Left ventricle myocardium superior (tissue), 1 donor: ENCODE data around the gene SLC11A1. TPM values are rescaled to one million over a fixed set of nuclear protein-coding genes. Genes with fewer than 3 reads are reported as not detected.
A peak's percentile ranks its signal among the peaks of the same experiment; 100 is the strongest.

Source experiments
- ATAC-seq: fragments of 200-7000 bp; cut with Tn5 transposase; one replicate; pipeline ENCODE4 v1.9.1; 2020; ENCODE audit warnings: mild to moderate bottlenecking, moderate library complexity
- DNase-seq: peaks from one replicate; pipeline ENCODE4 v3.0.0-alpha.2; 2020
- intact Hi-C: fragments of 100-400 bp; cut with micrococcal nuclease; formaldehyde crosslinking; loops from one replicate; pipeline ENCODE4 v1.11.0; 2022
- total RNA-seq: library from RNA; stranded (reverse); fragmentation: NEBNext Ultra II Directional; extraction: Animal tissue kit (Norgen Biotek cat#: 25700); gene quantifications from one replicate; pipeline ENCODE4 v1.2.1, GENCODE V29; 2021
- donor health status: DM: no; HTN: yes; CAD: no; lungs with severe emphysema.

Gene SLC11A1
- total RNA-seq, 1 donor from 2014 or later, result 4.5 TPM

DNA sequence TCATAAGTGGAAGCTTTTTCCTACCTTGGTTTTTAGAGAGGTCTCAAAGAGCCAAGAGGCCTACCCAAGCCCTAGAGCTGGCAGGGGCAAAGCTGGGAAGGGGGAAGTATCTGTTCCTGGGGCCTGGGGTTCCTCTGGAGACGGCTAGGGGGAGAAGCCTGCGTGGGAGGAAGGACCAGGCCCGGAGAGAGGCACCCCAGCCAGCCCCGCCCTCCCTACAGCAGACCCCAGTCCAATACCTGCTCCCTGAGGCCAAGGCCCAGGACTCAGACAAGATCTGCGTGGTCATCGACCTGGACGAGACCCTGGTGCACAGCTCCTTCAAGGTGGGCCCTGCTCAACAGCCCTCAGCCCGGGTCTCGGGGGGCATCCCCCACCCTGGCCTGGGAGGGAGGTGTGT is 19.8 kb downstream of the SLC11A1 start:
- DNase-seq (no peak), ATAC-seq (no peak)
- intact Hi-C loops, result no loop called here

DNA sequence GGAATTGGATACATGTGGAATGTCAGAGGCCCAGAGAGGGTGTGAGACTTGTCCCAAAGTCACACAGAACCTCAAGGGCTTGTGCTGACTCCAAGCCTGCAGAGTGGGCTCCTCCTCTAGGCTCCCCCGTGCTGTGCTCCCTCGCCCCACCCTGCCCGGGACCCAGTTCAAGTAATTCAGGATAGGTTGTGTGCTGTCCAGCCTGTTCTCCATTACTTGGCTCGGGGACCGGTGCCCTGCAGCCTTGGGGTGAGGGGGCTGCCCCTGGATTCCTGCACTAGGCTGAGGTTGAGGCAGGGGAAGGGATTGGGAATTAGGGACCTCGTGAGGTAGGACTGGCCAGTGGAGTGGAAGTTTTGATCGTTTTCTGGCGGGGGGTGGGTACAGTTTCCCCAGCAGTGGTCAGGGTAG is 20.4 kb downstream of the SLC11A1 start:
- intact Hi-C loops, result no loop called here

DNA sequence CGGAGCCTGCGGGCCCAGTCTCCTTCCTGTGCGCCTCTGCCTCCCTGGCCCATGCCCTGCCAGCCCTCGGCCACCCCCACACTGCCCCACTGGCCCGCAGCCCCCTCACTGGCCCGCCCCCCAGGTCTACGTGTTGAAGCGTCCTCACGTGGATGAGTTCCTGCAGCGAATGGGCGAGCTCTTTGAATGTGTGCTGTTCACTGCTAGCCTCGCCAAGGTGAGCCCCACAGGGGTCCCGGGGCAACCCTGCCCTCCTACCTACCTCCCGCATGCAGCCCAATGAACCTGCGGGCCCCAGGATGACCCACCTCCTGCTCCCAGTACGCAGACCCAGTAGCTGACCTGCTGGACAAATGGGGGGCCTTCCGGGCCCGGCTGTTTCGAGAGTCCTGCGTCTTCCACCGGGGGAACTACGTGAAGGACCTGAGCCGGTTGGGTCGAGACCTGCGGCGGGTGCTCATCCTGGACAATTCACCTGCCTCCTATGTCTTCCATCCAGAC is 20.9 kb downstream of the SLC11A1 start:
- ATAC-seq, result no peak
- no peak for DNase-seq
- intact Hi-C loops, result no loop called here

More for the DNA sequence above, 20.4 kb downstream of the SLC11A1 start:
- DNase-seq (no peak), ATAC-seq (no peak)

DNA sequence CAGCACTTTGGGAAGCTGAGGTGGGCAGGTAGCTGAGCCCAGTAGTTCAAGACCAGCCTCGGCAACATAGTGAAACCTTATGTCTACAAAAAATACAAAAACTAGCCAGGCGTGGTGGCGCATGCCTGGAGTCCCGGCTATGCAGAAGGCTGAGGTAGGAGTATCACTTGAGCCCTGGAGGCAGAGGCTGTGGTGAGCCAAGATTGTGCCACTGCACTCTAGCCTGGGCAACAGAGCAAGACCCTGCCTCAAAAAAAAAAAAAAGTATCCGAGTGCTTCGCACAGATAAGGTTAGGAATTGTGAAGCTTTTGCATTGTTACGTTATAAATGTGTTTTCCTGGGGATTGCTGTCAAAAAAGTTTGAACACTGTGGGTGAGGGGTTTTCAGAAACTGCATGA is 21.7 kb downstream of the SLC11A1 start:
- no peak for DNase-seq
- no peak for ATAC-seq
- intact Hi-C loops, result no loop called here

DNA sequence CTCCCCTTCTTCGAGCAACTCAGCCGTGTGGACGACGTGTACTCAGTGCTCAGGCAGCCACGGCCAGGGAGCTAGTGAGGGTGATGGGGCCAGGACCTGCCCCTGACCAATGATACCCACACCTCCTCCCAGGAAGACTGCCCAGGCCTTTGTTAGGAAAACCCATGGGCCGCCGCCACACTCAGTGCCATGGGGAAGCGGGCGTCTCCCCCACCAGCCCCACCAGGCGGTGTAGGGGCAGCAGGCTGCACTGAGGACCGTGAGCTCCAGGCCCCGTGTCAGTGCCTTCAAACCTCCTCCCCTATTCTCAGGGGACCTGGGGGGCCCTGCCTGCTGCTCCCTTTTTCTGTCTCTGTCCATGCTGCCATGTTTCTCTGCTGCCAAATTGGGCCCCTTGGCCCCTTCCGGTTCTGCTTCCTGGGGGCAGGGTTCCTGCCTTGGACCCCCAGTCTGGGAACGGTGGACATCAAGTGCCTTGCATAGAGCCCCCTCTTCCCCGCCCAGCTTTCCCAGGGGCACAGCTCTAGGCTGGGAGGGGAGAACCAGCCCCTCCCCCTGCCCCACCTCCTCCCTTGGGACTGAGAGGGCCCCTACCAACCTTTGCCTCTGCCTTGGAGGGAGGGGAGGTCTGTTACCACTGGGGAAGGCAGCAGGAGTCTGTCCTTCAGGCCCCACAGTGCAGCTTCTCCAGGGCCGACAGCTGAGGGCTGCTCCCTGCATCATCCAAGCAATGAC is 22.4 kb downstream of the SLC11A1 start:
- ATAC-seq (no peak), DNase-seq (peak; percentile 43)
- intact Hi-C loops, result no loop called here

DNA sequence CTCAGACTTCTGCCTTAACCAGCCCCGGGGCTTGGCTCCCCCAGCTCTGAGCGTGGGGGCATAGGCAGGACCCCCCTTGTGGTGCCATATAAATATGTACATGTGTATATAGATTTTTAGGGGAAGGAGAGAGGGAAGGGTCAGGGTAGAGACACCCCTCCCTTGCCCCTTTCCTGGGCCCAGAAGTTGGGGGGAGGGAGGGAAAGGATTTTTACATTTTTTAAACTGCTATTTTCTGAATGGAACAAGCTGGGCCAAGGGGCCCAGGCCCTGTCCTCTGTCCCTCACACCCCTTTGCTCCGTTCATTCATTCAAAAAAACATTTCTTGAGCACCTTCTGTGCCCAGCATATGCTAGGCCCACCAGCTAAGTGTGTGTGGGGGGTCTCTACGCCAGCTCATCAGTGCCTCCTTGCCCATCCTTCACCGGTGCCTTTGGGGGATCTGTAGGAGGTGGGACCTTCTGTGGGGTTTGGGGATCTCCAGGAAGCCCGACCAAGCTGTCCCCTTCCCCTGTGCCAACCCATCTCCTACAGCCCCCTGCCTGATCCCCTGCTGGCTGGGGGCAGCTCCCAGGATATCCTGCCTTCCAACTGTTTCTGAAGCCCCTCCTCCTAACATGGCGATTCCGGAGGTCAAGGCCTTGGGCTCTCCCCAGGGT is 23.1 kb downstream of the SLC11A1 start:
- no peak for ATAC-seq
- no peak for DNase-seq
- intact Hi-C loops, result no loop called here

DNA sequence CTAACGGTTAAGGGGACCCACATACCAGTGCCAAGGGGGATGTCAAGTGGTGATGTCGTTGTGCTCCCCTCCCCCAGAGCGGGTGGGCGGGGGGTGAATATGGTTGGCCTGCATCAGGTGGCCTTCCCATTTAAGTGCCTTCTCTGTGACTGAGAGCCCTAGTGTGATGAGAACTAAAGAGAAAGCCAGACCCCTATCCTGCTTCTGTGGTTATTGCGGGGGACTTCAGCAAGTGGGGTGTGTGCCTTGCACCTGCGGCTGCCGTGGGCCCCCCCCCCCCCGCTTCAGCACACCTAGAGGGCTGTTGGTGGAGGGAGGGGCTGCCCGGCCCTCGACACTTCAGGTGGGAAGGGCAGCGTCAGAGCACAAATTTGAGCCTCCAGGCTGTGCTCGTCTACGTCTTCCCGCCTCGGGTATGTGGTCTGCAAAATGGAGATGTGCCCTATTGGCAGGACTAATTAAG is 23.7 kb downstream of the SLC11A1 start:
- intact Hi-C loops, result no loop called here
- ATAC-seq, result peak; percentile 1
- DNase-seq, result peak; percentile 48

DNA sequence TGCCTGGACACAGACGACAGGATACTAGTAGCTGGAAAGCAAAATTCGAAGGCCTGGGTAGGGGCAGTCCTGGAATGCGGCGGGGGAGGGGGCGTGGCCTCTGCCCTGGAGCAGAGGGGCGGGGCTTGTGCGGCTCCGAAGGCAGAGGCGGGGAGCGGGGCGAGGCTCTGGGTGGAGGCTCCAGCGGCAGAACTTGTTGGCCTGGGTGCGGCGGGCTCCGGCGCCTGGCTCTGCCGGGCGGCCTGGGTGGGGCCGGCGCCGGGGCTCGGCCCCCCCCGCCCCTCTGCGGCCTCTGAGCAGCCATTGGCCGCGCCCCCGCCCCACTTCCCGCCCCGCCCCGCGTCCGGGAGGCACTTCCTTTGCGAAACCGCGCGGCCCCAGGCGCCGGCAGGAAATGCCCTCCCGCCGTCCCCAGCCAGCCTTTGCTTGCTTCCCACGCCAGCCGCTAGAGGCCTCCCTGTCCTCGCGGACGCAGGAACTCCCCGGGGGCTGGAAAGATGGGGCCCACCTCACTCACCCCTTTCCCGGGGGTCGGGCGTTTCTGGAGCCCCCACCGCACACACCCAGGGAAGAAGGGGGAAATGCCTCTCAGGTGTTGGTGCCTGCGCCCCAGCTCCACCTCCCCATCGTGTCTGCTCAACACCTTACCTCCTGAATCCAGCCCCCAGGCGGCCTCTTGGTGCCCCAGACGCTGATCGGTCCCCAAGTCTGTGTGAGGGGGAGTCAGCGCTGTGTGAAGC is 24.3 kb downstream of the SLC11A1 start:
- peak; percentile 98 for DNase-seq
- intact Hi-C loops, result no loop called here
- peak; percentile 88 for ATAC-seq

DNA sequence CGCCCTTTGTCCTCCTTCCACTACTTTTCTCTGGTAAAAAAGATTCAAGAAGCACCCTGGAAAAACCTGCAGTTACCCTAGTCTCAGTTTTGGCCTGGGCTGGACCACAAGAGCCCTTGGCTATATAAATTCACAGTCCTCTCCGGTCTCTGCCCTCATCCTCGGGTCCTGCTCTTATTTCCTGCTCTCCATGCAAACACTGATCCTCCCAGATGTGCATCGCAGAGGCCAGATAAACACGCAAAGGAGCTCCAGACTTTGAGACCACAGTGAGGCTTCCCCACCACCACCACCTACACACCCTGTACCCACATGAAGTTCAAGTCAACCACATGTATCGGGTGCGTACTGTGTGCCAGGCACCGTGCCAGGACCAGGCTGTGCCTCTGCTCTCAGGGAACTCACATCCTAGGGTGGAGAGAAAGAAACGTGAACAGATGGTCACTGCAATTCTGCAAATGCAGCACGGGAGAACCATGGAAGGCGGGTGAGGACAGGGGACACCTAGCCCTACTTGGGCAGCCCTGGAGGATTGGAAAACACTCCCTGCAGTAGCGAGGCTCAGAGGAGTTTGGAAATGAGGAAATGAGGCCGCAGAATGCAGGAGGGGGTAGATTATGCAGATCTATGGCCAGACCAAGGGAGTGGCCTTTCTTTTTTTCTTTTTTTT is 25.0 kb downstream of the SLC11A1 start:
- intact Hi-C loops, result no loop called here
- DNase-seq, result peak; percentile 83
- ATAC-seq, result peak; percentile 27

DNA sequence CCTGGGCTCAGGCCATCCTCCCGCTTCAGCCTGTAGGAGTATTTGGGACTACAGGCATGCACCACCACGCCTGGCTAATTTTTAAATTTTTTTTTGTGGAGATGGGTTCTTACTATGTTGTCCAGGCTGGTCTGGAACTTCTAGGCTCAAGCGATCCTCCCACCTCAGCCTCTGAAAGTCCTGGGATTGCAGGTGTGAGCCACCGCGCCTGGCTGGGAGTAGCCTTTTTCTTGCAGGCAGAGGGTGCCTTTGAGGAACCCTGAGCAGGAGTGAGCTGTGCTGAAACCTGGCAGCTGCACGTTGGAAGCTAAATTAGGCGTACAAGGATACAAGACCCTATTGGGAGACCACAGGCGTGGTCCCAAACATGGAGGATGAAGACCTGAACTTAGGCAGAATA is 25.6 kb downstream of the SLC11A1 start:
- DNase-seq, result no peak
- intact Hi-C loops, result no loop called here
- no peak for ATAC-seq

DNA sequence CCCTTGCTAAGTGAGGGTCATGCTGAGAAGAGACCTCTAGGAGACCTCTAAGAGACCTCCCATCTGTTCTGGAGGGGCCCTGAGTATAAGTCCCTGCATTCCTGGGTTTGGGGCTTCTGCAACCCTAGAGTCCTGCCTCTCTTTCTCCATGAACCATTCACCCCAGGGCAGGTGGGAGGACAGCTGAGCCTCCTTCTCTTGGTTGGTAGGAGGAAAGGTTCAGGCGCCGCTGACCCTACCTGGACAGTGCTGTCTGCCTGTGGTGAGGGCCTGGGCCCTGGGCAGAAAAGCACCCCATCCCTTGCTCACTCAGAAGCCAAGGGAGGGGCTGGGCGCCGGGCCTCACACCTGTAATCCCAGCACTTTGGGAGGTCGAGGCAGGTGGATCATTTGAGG is 36.2 kb downstream of the SLC11A1 start:
- ATAC-seq (no peak), DNase-seq (no peak)
- intact Hi-C loops, result loop anchor here (10.0 kb wide), 1 partner anchor 46 kb away; no protein-coding TSS in a partner anchor

DNA sequence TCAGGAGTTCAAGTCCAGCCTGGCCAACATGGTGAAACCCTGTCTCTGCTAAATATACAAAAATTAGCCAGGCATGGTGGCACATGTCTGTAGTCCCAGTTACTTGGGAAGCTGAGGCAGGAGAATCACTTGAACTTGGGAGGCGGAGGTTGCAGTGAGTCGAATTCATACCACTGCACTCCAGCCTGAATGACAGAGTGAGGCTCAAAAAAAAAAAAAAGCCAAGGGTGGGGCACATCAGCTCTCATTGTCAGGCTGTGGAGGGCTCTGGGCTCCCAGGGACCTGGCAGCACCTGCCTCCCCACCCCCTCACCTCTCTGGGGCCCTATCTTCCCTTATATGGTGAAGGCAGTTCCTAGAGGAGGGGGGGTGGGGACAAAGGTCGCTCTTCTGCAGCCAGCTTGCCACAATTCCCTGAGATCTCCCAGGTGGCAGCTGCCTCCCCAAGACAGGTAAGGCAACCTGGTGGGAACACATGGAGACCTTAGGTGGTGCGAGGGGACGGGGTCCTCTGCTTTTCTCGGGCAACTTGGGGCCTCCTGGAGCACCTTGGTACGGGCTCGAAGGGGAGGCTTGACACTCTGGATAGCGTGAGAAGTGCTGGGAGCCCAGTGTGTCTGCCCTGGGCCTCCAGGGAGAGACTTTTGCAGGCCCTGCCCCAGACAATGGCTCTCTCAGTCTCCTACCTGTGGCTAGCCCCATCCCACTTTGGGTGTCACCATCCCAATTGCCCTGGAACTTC is 36.8 kb downstream of the SLC11A1 start, which contains the start of gene VIL1:
Gene VIL1 (plus strand): TSS at position 407 of the 742 bp plus-strand sequence. CDS start 4,656 bp downstream, outside the sequence.
- no peak for ATAC-seq
- DNase-seq, result no peak
- intact Hi-C loops, result loop anchor here (10.0 kb wide), 1 partner anchor 46 kb away; no protein-coding TSS in a partner anchor

DNA sequence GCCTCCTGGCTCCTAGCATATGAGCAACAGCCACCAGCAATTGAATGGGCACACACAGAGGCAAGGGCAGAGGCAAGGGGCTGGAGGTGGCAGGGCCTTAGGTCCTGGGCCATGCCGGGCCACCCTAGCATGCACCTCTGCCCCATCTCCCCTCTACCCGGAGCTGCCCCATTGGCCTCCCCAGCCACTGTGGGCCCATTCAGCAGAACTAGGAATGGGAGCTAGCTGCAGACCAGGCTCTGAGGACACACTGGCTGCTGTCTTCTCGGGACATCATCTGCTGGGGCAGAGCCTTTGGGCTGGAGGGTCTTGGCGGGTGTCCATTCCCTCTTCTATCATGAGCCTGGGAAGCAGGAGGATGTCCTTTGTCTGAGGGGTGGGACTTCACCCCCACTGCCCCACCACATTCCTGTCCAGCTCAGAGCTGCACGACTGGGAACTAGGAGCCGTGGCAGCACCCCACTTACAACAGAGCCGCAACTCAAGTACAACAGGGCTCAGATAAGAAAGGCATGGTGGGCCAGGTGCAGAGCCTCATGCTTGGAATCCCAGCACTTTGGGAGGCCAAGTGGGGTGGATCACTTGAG is 37.6 kb downstream of the SLC11A1 start:
- intact Hi-C loops, result loop anchor here (10.0 kb wide), 1 partner anchor 45 kb away; no protein-coding TSS in a partner anchor
- no peak for DNase-seq
- no peak for ATAC-seq

DNA sequence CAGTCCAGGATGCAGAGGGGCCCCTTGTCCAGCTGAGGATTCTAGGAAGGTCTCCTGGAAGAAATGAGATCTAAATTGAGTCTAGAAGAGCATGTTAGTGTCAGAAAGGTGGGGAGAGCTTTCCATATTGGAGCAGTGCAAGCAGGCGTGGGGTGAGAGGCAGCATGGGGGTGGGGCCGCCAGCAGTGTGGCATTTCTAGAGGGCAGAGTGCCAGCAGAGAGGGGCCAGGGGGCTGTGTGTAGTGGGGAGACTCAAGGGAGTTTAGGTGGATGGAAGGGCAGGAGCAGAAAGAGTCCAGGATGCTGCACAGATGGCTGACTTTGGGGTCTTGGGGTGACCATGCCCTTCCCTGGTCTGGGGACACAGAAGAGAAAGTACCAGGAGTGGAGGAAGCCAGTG is 39.0 kb downstream of the SLC11A1 start:
- DNase-seq, result no peak
- no peak for ATAC-seq
- intact Hi-C loops, result no loop called here

DNA sequence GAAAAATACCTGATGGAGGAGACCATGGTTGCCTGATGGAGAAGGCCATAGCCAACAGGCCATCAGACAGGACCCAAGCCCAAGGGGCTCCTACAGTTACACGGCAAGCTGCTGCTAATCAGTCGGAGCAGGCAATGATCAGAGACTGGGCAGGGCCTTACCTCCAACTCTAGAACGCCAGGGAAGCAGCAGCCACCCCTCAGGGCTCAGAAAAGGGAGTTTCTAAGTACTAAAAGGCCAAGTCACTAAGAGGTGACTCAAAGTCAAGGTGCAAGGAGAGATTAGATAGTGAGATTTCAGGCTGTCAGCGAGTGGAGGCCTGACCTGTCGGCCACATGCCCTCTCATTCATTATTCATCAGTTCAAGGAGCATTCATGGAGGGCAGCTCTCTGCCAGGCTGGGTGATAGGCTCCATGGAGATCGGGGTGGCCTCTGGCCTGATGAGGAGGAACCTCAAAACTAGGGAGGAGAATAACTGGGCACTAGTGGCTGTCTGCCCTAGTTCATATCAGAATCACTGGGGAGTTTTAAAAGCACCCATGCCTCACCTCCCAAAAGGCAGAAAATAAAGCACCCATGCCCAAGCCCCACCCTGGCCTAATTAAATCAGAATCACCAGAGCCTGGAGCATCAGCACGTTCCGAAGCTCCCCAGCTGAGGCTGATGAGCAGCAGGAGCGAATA is 40.5 kb downstream of the SLC11A1 start:
- no peak for ATAC-seq
- intact Hi-C loops, result no loop called here
- DNase-seq, result no peak

DNA sequence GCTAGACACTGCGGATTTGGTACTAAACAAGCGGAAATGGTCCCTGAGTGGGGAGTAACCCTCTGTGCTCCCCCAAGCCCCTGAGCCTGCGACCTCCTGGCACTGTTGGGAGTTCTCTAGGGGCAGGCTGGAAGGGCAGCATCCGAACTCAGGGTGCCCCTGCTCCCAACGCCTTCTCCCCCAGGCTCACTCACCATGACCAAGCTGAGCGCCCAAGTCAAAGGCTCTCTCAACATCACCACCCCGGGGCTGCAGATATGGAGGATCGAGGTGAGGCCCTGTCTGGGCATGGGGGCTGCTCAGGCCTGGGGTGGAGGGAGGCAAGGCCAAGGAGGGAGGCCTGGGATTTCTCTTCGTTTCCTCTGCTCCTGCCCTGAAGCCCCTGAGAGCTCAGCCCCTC is 41.5 kb downstream of the SLC11A1 start:
- intact Hi-C loops, result no loop called here
- ATAC-seq, result no peak

DNA sequence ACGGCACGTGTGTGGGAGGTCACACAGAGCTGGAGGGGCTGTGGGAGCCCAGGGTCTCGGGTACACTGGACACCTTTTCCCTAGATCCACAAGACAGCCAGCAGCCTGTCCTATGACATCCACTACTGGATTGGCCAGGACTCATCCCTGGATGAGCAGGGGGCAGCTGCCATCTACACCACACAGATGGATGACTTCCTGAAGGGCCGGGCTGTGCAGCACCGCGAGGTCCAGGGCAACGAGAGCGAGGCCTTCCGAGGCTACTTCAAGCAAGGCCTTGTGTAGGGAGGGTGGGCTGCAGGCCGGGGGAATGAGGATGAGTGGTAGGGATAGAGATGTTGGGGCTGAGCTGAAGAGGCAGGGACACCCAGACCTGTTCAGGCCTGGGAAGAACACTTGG is 43.5 kb downstream of the SLC11A1 start:
- ATAC-seq (no peak), DNase-seq (no peak)
- intact Hi-C loops, result no loop called here

More for the DNA sequence above, 41.5 kb downstream of the SLC11A1 start:
- DNase-seq, result no peak

DNA sequence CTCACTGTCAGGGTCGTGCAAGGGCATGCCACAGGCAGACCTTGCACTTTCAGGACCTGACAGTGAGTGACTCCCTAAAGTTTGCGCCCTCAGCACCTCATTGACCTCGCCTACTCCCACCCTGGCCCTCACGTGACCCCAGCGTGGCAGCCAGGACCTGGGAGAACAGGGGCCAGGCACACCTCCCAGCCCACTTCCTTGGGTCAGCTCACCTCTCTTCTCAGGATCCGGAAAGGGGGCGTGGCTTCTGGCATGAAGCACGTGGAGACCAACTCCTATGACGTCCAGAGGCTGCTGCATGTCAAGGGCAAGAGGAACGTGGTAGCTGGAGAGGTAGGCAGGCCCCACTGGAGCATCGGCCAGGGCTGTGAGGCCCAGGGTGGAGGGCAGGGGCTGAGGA is 45.7 kb downstream of the SLC11A1 start:
- DNase-seq (no peak), ATAC-seq (no peak)
- intact Hi-C loops, result no loop called here
